Activated naive CD8-positive, alpha-beta T cell treated with anti-CD3 and anti-CD28 coated beads for 36 hours (primary cell): ENCODE measurements around the gene C19orf38. TPM values are rescaled to one million over a fixed set of nuclear protein-coding genes. Genes with fewer than 3 reads are reported as not detected.
"Not testable (repeated sequence)": the region's sequence is repeated elsewhere in the genome, so short reads cannot be mapped to it uniquely, and the experiment has no call there.

ENCODE experiments used
- DNase-seq: peaks from one replicate; pipeline ENCODE4 v3.0.0; 2021
- H3K27ac Mint-ChIP-seq: one replicate; pipeline ENCODE4 v1.8.0; 2022; ENCODE audit warnings: mild to moderate bottlenecking, moderate library complexity, mixed read lengths
- H3K27me3 Mint-ChIP-seq: one replicate; pipeline ENCODE4 v1.8.0; 2022; ENCODE audit warnings: mild to moderate bottlenecking, mixed read lengths
- H3K36me3 Mint-ChIP-seq: one replicate; pipeline ENCODE4 v1.8.0; 2021; ENCODE audit warnings: mild to moderate bottlenecking, mixed read lengths
- H3K4me1 Mint-ChIP-seq: one replicate; pipeline ENCODE4 v1.8.0; 2021; ENCODE audit warnings: mixed read lengths
- H3K4me3 Mint-ChIP-seq: one replicate; pipeline ENCODE4 v1.8.0; 2022; ENCODE audit warnings: mild to moderate bottlenecking, moderate library complexity, mixed read lengths
- H3K9me3 Mint-ChIP-seq: one replicate; pipeline ENCODE4 v1.8.0; 2022; ENCODE audit warnings: mixed read lengths
- total RNA-seq, 2 experiments: library from RNA; stranded (reverse); gene quantifications; one replicate each; pipeline ENCODE4 v1.2.3, GENCODE V29; 2021

C19orf38 gene
- total RNA-seq, 2 experiments from 2014 or later, result 1.8 to 2.0 TPM

- H3K27me3 Mint-ChIP-seq, result no peaks in the 10 kb centered on the region
- H3K9me3 Mint-ChIP-seq, result peaks cover 11% of the 10 kb centered on the region
- peaks cover 22% of the 10 kb centered on the region for H3K36me3 Mint-ChIP-seq
- no peak for DNase-seq
- H3K4me1 Mint-ChIP-seq, result peaks cover 14% of the 10 kb centered on the region
- H3K27ac Mint-ChIP-seq, result peak overlapping the region; percentile 99
- H3K4me3 Mint-ChIP-seq, result peak overlapping the region; percentile 95
Observed at GRCh38 chr19:10835089-10835753, 13.0 kb upstream of the C19orf38 start.

- H3K36me3 Mint-ChIP-seq, result peaks cover 22% of the 10 kb centered on the region
- H3K27ac Mint-ChIP-seq, result peak within 1 kb of the TSS; percentile 99
- H3K27me3 Mint-ChIP-seq, result no peaks in the 10 kb centered on the region
- peaks cover 14% of the 10 kb centered on the region for H3K4me1 Mint-ChIP-seq
- peak; percentile 96 for DNase-seq
- H3K4me3 Mint-ChIP-seq, result peak within 1 kb of the TSS; percentile 95
- peaks cover 11% of the 10 kb centered on the region for H3K9me3 Mint-ChIP-seq
Observed at GRCh38 chr19:10835754-10836478, 12.3 kb upstream of the C19orf38 start, which contains the start of gene TMED1. TSS of gene TMED1 (minus strand) at chr19:10836212. CDS start at chr19:10836191, 21 bp downstream.

- DNase-seq, result peak; percentile 88
- Mint-ChIP-seq H3K4me3 (peak overlapping the region; percentile 95), H3K27me3 (no peaks in the 10 kb centered on the region), H3K36me3 (peaks cover 22% of the 10 kb centered on the region), H3K27ac (peak overlapping the region; percentile 99), H3K4me1 (peaks cover 14% of the 10 kb centered on the region), H3K9me3 (peaks cover 11% of the 10 kb centered on the region)
Observed at GRCh38 chr19:10836479-10837330, 11.5 kb upstream of the C19orf38 start.

- Mint-ChIP-seq H3K9me3 (peaks cover 11% of the 10 kb centered on the region), H3K4me1 (peaks cover 14% of the 10 kb centered on the region), H3K36me3 (peaks cover 20% of the 10 kb centered on the region)
- not testable (repeated sequence) for H3K27me3 Mint-ChIP-seq, H3K27ac Mint-ChIP-seq, H3K4me3 Mint-ChIP-seq, DNase-seq
Observed at GRCh38 chr19:10837649-10838048, 10.6 kb upstream of the C19orf38 start.

GRCh38 chr19:10838377-10838776 lies 9.8 kb upstream of the C19orf38 start:
- no peak for DNase-seq
- H3K27ac Mint-ChIP-seq, result no peak overlapping the region
- H3K4me3 Mint-ChIP-seq, result no peak overlapping the region
- H3K36me3 Mint-ChIP-seq, result peaks cover 20% of the 10 kb centered on the region
- peaks cover 11% of the 10 kb centered on the region for H3K9me3 Mint-ChIP-seq
- H3K4me1 Mint-ChIP-seq, result peaks cover 14% of the 10 kb centered on the region
- no peaks in the 10 kb centered on the region for H3K27me3 Mint-ChIP-seq

GRCh38 chr19:10839114-10840050 lies 8.8 kb upstream of the C19orf38 start:
- DNase-seq, result no peak
- H3K9me3 Mint-ChIP-seq, result peaks cover 11% of the 10 kb centered on the region
- no peak overlapping the region for H3K4me3 Mint-ChIP-seq
- H3K27me3 Mint-ChIP-seq, result no peaks in the 10 kb centered on the region
- peaks cover 20% of the 10 kb centered on the region for H3K36me3 Mint-ChIP-seq
- peaks cover 12% of the 10 kb centered on the region for H3K4me1 Mint-ChIP-seq
- H3K27ac Mint-ChIP-seq, result no peak overlapping the region

- Mint-ChIP-seq H3K36me3 (peaks cover 2% of the 10 kb centered on the region), H3K4me1 (peaks cover 2% of the 10 kb centered on the region), H3K9me3 (peaks cover 8% of the 10 kb centered on the region), H3K4me3 (no peak overlapping the region), H3K27me3 (no peaks in the 10 kb centered on the region), H3K27ac (no peak overlapping the region)
- DNase-seq, result no peak
Observed at GRCh38 chr19:10842788-10843187, 5.4 kb upstream of the C19orf38 start.

- Mint-ChIP-seq H3K9me3 (peaks cover 6% of the 10 kb centered on the region), H3K4me3 (no peak overlapping the region), H3K4me1 (peaks cover 10% of the 10 kb centered on the region), H3K27ac (no peak overlapping the region), H3K27me3 (no peaks in the 10 kb centered on the region), H3K36me3 (no peaks in the 10 kb centered on the region)
- DNase-seq, result no peak
Observed at GRCh38 chr19:10846500-10847202, 1.6 kb upstream of the C19orf38 start.

GRCh38 chr19:10850631-10851030 lies 2.4 kb downstream of the C19orf38 start:
- no peaks in the 10 kb centered on the region for H3K27me3 Mint-ChIP-seq
- H3K36me3 Mint-ChIP-seq, result no peaks in the 10 kb centered on the region
- peaks cover 5% of the 10 kb centered on the region for H3K9me3 Mint-ChIP-seq
- no peak overlapping the region for H3K27ac Mint-ChIP-seq
- H3K4me3 Mint-ChIP-seq, result no peak overlapping the region
- DNase-seq, result no peak
- H3K4me1 Mint-ChIP-seq, result peaks cover 10% of the 10 kb centered on the region

GRCh38 chr19:10852098-10852800 lies 4.0 kb downstream of the C19orf38 start:
- Mint-ChIP-seq H3K36me3 (no peaks in the 10 kb centered on the region), H3K9me3 (no peaks in the 10 kb centered on the region), H3K27ac (no peak overlapping the region), H3K4me1 (peaks cover 10% of the 10 kb centered on the region), H3K27me3 (no peaks in the 10 kb centered on the region), H3K4me3 (no peak overlapping the region)
- no peak for DNase-seq

GRCh38 chr19:10852941-10853340 lies 4.7 kb downstream of the C19orf38 start:
- Mint-ChIP-seq H3K9me3 (no peaks in the 10 kb centered on the region), H3K27ac (no peak overlapping the region), H3K36me3 (no peaks in the 10 kb centered on the region), H3K4me1 (peaks cover 7% of the 10 kb centered on the region), H3K4me3 (no peak overlapping the region), H3K27me3 (no peaks in the 10 kb centered on the region)
- DNase-seq, result no peak

GRCh38 chr19:10854350-10855089 lies 6.3 kb downstream of the C19orf38 start:
- Mint-ChIP-seq H3K27ac (no peak overlapping the region), H3K4me3 (no peak overlapping the region), H3K9me3 (no peaks in the 10 kb centered on the region), H3K36me3 (no peaks in the 10 kb centered on the region), H3K27me3 (no peaks in the 10 kb centered on the region), H3K4me1 (no peaks in the 10 kb centered on the region)
- no peak for DNase-seq
